Body of pancreas (tissue), 4 donors: Measurements from ENCODE around the gene CTSE.

Source experiments
- CTCF ChIP-seq, 7 experiments: fragments of 450-650 bp in 4 of 7; fragments of 200-600 bp in 3 of 7; sonication (generic) in 3 of 7; IDR thresholded peaks; one replicate each; pipeline ENCODE4 v1.5.1; 2016 to 2019; ENCODE audit warnings: antibody characterized with exemption in 7 of 7
- POLR2A ChIP-seq, 3 donors: fragments of 450-650 bp; IDR thresholded peaks; one replicate each; pipeline ENCODE4 v1.6.1; 2016; ENCODE audit warnings: antibody characterized with exemption in 3 of 3, mild to moderate bottlenecking in 2 of 3

GRCh38 chr1:206020393-206021007 is 3.2 kb downstream of the CTSE start:
- TF ChIP-seq CTCF (IDR thresholded peaks at IDR 0.05) (no peak), POLR2A (IDR thresholded peaks at IDR 0.05) (no peak)
